IMR-90 (cell line): ENCODE results near the gene GIT2. TPM values are rescaled to one million over a fixed set of nuclear protein-coding genes. Genes with fewer than 3 reads are reported as not detected.

Experiments used
- ATAC-seq: fragments of 200-7000 bp; cut with Tn5 transposase; 2 replicates; pipeline ENCODE4 v1.9.1; 2020; ENCODE audit warnings: low read depth, mild to moderate bottlenecking, moderate library complexity
- BruUV-seq: library from RNA; stranded (reverse); fragments of 400-500 nt; replicated peaks from 2 replicates; lab custom pipeline; 2021; lab: Mats Ljungman, UMichigan
- CTCF ChIA-PET: fragments of 300-600 bp; formaldehyde crosslinking; extraction: SDS; loops from one replicate; lab custom pipeline; 2021; ENCODE audit warnings: antibody characterized with exemption; lab: Yijun Ruan, JAX
- POLR2A ChIA-PET: fragments of 300-600 bp; sonication (Branson Sonifier 250); formaldehyde crosslinking; loops from one replicate; lab custom pipeline; 2022; ENCODE audit warnings: antibody characterized with exemption; ENCODE audit not compliant: unreplicated experiment; lab: Charles Lee
- DNase-seq: peaks from one replicate; pipeline ENCODE4 v3.0.0; 2013
- H2AFZ ChIP-seq: replicated peaks from 2 replicates; pipeline ENCODE3; 2013; ENCODE audit warnings: low read length, mild to moderate bottlenecking; ENCODE audit not compliant: poor library complexity
- H2AK5ac ChIP-seq: 2 replicates; pipeline ENCODE4 v1.6.1; 2013; ENCODE audit warnings: low read depth, low read length, inconsistent platforms
- H2AK9ac ChIP-seq: replicated peaks from 2 replicates; pipeline ENCODE3; 2013; ENCODE audit warnings: mild to moderate bottlenecking, low read depth, low read length, moderate library complexity; ENCODE audit not compliant: poor library complexity
- H2BK120ac ChIP-seq: 2 replicates; pipeline ENCODE4 v1.6.1; 2013; ENCODE audit warnings: low read depth, low read length, inconsistent platforms
- H2BK15ac ChIP-seq: 3 replicates; pipeline ENCODE4 v1.6.1; 2013; ENCODE audit warnings: low read depth, low read length, inconsistent platforms
- H2BK20ac ChIP-seq: 2 replicates; pipeline ENCODE4 v1.6.1; 2013; ENCODE audit warnings: low read depth, mild to moderate bottlenecking, inconsistent platforms, low read length, moderate library complexity
- H2BK5ac ChIP-seq: 2 replicates; pipeline ENCODE4 v1.6.1; 2013; ENCODE audit warnings: mild to moderate bottlenecking, low read depth, low read length, inconsistent platforms; ENCODE audit not compliant: poor library complexity, severe bottlenecking
- H3K14ac ChIP-seq: replicated peaks from 2 replicates; pipeline ENCODE4 v1.6.1; 2013; ENCODE audit warnings: low read depth, low read length, inconsistent platforms
- H3K18ac ChIP-seq: 2 replicates; pipeline ENCODE4 v1.6.1; 2013; ENCODE audit warnings: low read depth, low read length, control low read depth
- H3K23ac ChIP-seq: 2 replicates; pipeline ENCODE4 v1.6.1; 2013; ENCODE audit warnings: low read depth, low read length, inconsistent platforms
- H3K27ac ChIP-seq: 2 replicates; pipeline ENCODE4 v1.5.1; 2013; ENCODE audit warnings: mild to moderate bottlenecking, control low read depth, low read length; ENCODE audit not compliant: insufficient read depth
- H3K27me3 ChIP-seq: 2 replicates; pipeline ENCODE4 v1.6.1; 2013; ENCODE audit warnings: low read length; ENCODE audit not compliant: control insufficient read depth, insufficient read depth
- H3K36me3 ChIP-seq: 2 replicates; pipeline ENCODE4 v1.6.1; 2013; ENCODE audit warnings: low read length, mixed read lengths; ENCODE audit not compliant: control insufficient read depth, insufficient read depth
- H3K4ac ChIP-seq: 2 replicates; pipeline ENCODE4 v1.6.1; 2013; ENCODE audit warnings: low read depth, low read length, inconsistent platforms
- H3K4me1 ChIP-seq: 2 replicates; pipeline ENCODE4 v1.6.1; 2013; ENCODE audit warnings: low read length, mixed read lengths; ENCODE audit not compliant: control insufficient read depth, insufficient read depth
- H3K4me2 ChIP-seq: 2 replicates; pipeline ENCODE4 v1.6.1; 2013; ENCODE audit warnings: low read depth, mild to moderate bottlenecking, control low read depth, low read length, moderate library complexity
- H3K4me3 ChIP-seq: 2 replicates; pipeline ENCODE4 v1.5.1; 2013; ENCODE audit warnings: low read depth, mild to moderate bottlenecking, control low read depth, low read length, moderate library complexity; ENCODE audit not compliant: insufficient read depth
- H3K56ac ChIP-seq: 2 replicates; pipeline ENCODE4 v1.6.1; 2013; ENCODE audit warnings: low read length, inconsistent platforms; ENCODE audit not compliant: insufficient read depth; ENCODE audit errors: extremely low read depth
- H3K79me1 ChIP-seq, 2 experiments: 2 replicates each; pipeline ENCODE4 v1.6.1; 2013; ENCODE audit warnings: low read length in 2 of 2, inconsistent platforms in 1 of 2, low read depth in 1 of 2
- H3K9ac ChIP-seq: 2 replicates; pipeline ENCODE4 v1.6.1; 2013; ENCODE audit warnings: low read depth, low read length, control low read depth
- H3K9me1 ChIP-seq: 2 replicates; pipeline ENCODE4 v1.6.1; 2013; ENCODE audit warnings: low read length, inconsistent platforms; ENCODE audit not compliant: insufficient read depth
- H3K9me3 ChIP-seq: 2 replicates; pipeline ENCODE4 v1.6.1; 2013; ENCODE audit warnings: low read length; ENCODE audit not compliant: control insufficient read depth, insufficient read depth
- H4K20me1 ChIP-seq: 2 replicates; pipeline ENCODE4 v1.6.1; 2013; ENCODE audit warnings: low read length, inconsistent platforms; ENCODE audit not compliant: insufficient read depth
- H4K5ac ChIP-seq: 2 replicates; pipeline ENCODE4 v1.6.1; 2013; ENCODE audit warnings: mild to moderate bottlenecking, low read depth, low read length, control low read depth
- H4K8ac ChIP-seq, 2 experiments: 2 replicates each; pipeline ENCODE4 v1.6.1; 2013; ENCODE audit warnings: low read depth in 2 of 2, low read length in 2 of 2, control low read depth in 1 of 2, inconsistent platforms in 1 of 2
- H4K91ac ChIP-seq: 2 replicates; pipeline ENCODE4 v1.6.1; 2013; ENCODE audit warnings: low read depth, low read length, inconsistent platforms; ENCODE audit not compliant: insufficient read depth
- BHLHE40 ChIP-seq: fragments of 150-350 bp; IDR thresholded peaks from 2 replicates; pipeline ENCODE4 v1.6.1; 2016; ENCODE audit warnings: mild to moderate bottlenecking, low read depth, low read length
- CEBPB ChIP-seq: IDR thresholded peaks from 2 replicates; pipeline ENCODE4 v1.6.1; 2012; ENCODE audit warnings: low read depth, low read length, improper control_type of control experiment
- CHD1 ChIP-seq: IDR thresholded peaks from 2 replicates; pipeline ENCODE4 v1.6.1; 2012; ENCODE audit warnings: low read depth, low read length, improper control_type of control experiment
- CTCF ChIP-seq: conservative IDR thresholded peaks from 2 replicates; pipeline ENCODE4 v1.5.1; 2012; ENCODE audit warnings: mild to moderate bottlenecking, low read depth, low read length, improper control_type of control experiment
- ELK1 ChIP-seq: fragments of 150-350 bp; IDR thresholded peaks from 2 replicates; pipeline ENCODE4 v1.6.1; 2016; ENCODE audit warnings: low read depth, mild to moderate bottlenecking, low read length, moderate library complexity, borderline replicate concordance
- FOS ChIP-seq: fragments of 150-350 bp; IDR thresholded peaks from 2 replicates; pipeline ENCODE4 v1.6.1; 2016; ENCODE audit warnings: low read depth, low read length
- MAFK ChIP-seq: IDR thresholded peaks from 2 replicates; pipeline ENCODE4 v1.6.1; 2012; ENCODE audit warnings: low read depth, low read length, improper control_type of control experiment
- MAZ ChIP-seq: IDR thresholded peaks from 2 replicates; pipeline ENCODE4 v1.6.1; 2012; ENCODE audit warnings: low read depth, mild to moderate bottlenecking, low read length, improper control_type of control experiment, moderate library complexity, borderline replicate concordance
- MXI1 ChIP-seq: IDR thresholded peaks from 2 replicates; pipeline ENCODE4 v1.6.1; 2012; ENCODE audit warnings: low read depth, mild to moderate bottlenecking, low read length, moderate library complexity, borderline replicate concordance
- NFE2L2 ChIP-seq: fragments of 150-350 bp; IDR thresholded peaks from 2 replicates; pipeline ENCODE4 v1.6.1; 2016; ENCODE audit warnings: low read depth, mild to moderate bottlenecking, low read length
- POLR2A ChIP-seq: IDR thresholded peaks from 2 replicates; pipeline ENCODE4 v1.6.1; 2012; ENCODE audit warnings: mild to moderate bottlenecking, low read depth, low read length
- RAD21 ChIP-seq: IDR thresholded peaks from 2 replicates; pipeline ENCODE4 v1.6.1; 2012; ENCODE audit warnings: low read length, improper control_type of control experiment
- RCOR1 ChIP-seq: IDR thresholded peaks from 2 replicates; pipeline ENCODE4 v1.6.1; 2012; ENCODE audit warnings: mild to moderate bottlenecking, low read length, improper control_type of control experiment; ENCODE audit not compliant: insufficient replicate concordance
- RFX5 ChIP-seq: IDR thresholded peaks from 2 replicates; pipeline ENCODE4 v1.8.0; 2012; ENCODE audit warnings: low read depth, mild to moderate bottlenecking, low read length, moderate library complexity
- SMC3 ChIP-seq: fragments of 150-350 bp; IDR thresholded peaks from 2 replicates; pipeline ENCODE4 v1.6.1; 2016; ENCODE audit warnings: low read depth, mild to moderate bottlenecking, antibody characterized with exemption, low read length, moderate library complexity
- USF2 ChIP-seq: fragments of 150-350 bp; IDR thresholded peaks from 2 replicates; pipeline ENCODE4 v1.6.1; 2017; ENCODE audit warnings: mild to moderate bottlenecking, antibody characterized with exemption, low read length, low read depth
- WGBS, 2 experiments: methylation state at CpG; one replicate each; pipeline versions ENCODE4 v1.1.5 to v1.1.7; 2013; ENCODE audit warnings: missing lambda C conversion rate in 2 of 2; ENCODE audit not compliant: insufficient read length in 1 of 2; ENCODE audit errors: extremely low coverage in 2 of 2; 5-methylcytosine and 5-hydroxymethylcytosine counted together
- dilution Hi-C: fragments of 300-500 bp; cut with HindIII; formaldehyde crosslinking; loops from one replicate; pipeline ENCODE4 v1.14.3; 2018; ENCODE audit warnings: low sequenced_read_pairs; ENCODE audit not compliant: unreplicated experiment
- in situ Hi-C: fragments of 300-500 bp; cut with MboI; formaldehyde crosslinking; loops from 3 replicates; pipeline ENCODE4 v1.14.3; 2019; ENCODE audit warnings: low sequenced_read_pairs, inconsistent platforms, mixed read lengths
- intact Hi-C: fragments of 100-400 bp; cut with micrococcal nuclease; formaldehyde crosslinking; loops from 2 replicates; pipeline ENCODE4 v1.10.0; 2022
- polyA plus RNA-seq, 3 experiments: library from polyadenylated mRNA; depleted of rRNA; stranded (reverse); fragments of >200 nt; gene quantifications; 2 replicates each; pipeline ENCODE4 v1.2.3, GENCODE V29; 2012; ENCODE audit warnings: low replicate concordance in 1 of 3
- total RNA-seq: library from RNA; depleted of rRNA; stranded (reverse); fragments of >200 nt; gene quantifications from 2 replicates; pipeline ENCODE4 v1.2.3, GENCODE V29; 2012

Gene GIT2
- total and polyA plus RNA-seq, 2 of the 4 experiments (the other 2 are of a cell fraction): 48.0 to 71.9 TPM

GRCh38 chr12:109995361-109995685 lies 845 bp downstream of the GIT2 start:
- peak overlapping the region; percentile 96 for H2AK9ac ChIP-seq
- H2BK15ac ChIP-seq: no peak overlapping the region
- peaks cover 6% of the 10 kb centered on the region for H3K36me3 ChIP-seq
- no TSS peak for BruUV-seq
- peak overlapping the region; percentile 59; the same call in 1 of the 2 replicates for H4K91ac ChIP-seq
- peaks cover 28% of the 10 kb centered on the region for H4K20me1 ChIP-seq
- no peaks in the 10 kb centered on the region for H3K9me3 ChIP-seq
- no peak overlapping the region; the same call in 1 of the 2 replicates for H2BK20ac ChIP-seq
- no peak overlapping the region for H3K18ac ChIP-seq
- dilution Hi-C loops: no loop called here
- peak overlapping the region; percentile 96 for H3K23ac ChIP-seq
- ATAC-seq: no peak
- ChIA-PET POLR2A (no interaction called here), CTCF (no interaction called here)
- H4K8ac ChIP-seq: peak overlapping the region in 1 of 2 experiments; percentile 91; a peak in 2 of 4 replicates
- H3K79me1 ChIP-seq: peaks cover 16 to 59% of the 10 kb centered on the region in 2 experiments
- H3K9me1 ChIP-seq: peaks cover 8% of the 10 kb centered on the region
- H2AK5ac ChIP-seq: peak overlapping the region; percentile 74; the same call in 1 of the 2 replicates
- 0% methylated on average over 3 of the region's 6 CpGs; no CpG with 5 or more reads in 1 of the 2 experiments for WGBS, 2 experiments
- H3K4ac ChIP-seq: peak overlapping the region; percentile 77
- DNase-seq: no peak
- H3K4me3 ChIP-seq: peak overlapping the region; percentile 85
- in situ Hi-C loops: no loop called here
- H3K27ac ChIP-seq: peak overlapping the region; percentile 90
- peak overlapping the region; percentile 89 for H3K9ac ChIP-seq
- intact Hi-C loops: loop anchor here (5.0 kb wide), 2 partner anchors 48 to 63 kb away; no protein-coding TSS in a partner anchor
- H3K4me1 ChIP-seq: peaks cover 9% of the 10 kb centered on the region; the same call in 1 of the 2 replicates
- no peaks in the 10 kb centered on the region for H3K27me3 ChIP-seq
- peak overlapping the region; percentile 93 for H3K14ac ChIP-seq
- peak overlapping the region; percentile 86 for H2BK5ac ChIP-seq
- peak overlapping the region; percentile 98 for H3K4me2 ChIP-seq
- no peak overlapping the region for H4K5ac ChIP-seq
- H3K56ac ChIP-seq: peak overlapping the region; percentile 50; the same call in 1 of the 2 replicates
- peak overlapping the region; percentile 32; the same call in 1 of the 2 replicates for H2BK120ac ChIP-seq
- H2AFZ ChIP-seq: peak overlapping the region; percentile 91
- no peak for TF ChIP-seq MAFK
- no peak for TF ChIP-seq CEBPB
- no peak for TF ChIP-seq NFE2L2
- no peak for TF ChIP-seq BHLHE40
- no peak for TF ChIP-seq SMC3
- no peak for TF ChIP-seq USF2
- no peak for TF ChIP-seq MXI1
- no peak for TF ChIP-seq RAD21
- TF ChIP-seq CTCF: no peak
- no peak for TF ChIP-seq FOS
- no peak for TF ChIP-seq MAZ
- no peak for TF ChIP-seq RFX5
- TF ChIP-seq POLR2A: no peak
- no peak for TF ChIP-seq RCOR1
- no peak for TF ChIP-seq CHD1
- no peak for TF ChIP-seq ELK1
